HuH-7.5 (cell line): ENCODE measurements around the gene HCN1.
"Not testable (repeated sequence)": the region's sequence is repeated elsewhere in the genome, so short reads cannot be mapped to it uniquely, and the experiment has no call there.

Experiments used
- DNase-seq: peaks from one replicate; pipeline ENCODE4 v3.0.0; 2011; ENCODE audit warnings: low spot score

HCN1 gene

GRCh38 chr5:45617859-45618416 is 78.2 kb downstream of the HCN1 start:
- no peak for DNase-seq

- DNase-seq, result no peak
Observed at GRCh38 chr5:45609661-45610060, 86.5 kb downstream of the HCN1 start.

- no peak for DNase-seq
Observed at GRCh38 chr5:45604092-45604491, 92.1 kb downstream of the HCN1 start.

- no peak for DNase-seq
Observed at GRCh38 chr5:45601424-45601823, 94.8 kb downstream of the HCN1 start.

- DNase-seq, result no peak
Observed at GRCh38 chr5:45596320-45596719, 99.9 kb downstream of the HCN1 start.

- DNase-seq, result not testable (repeated sequence)
Observed at GRCh38 chr5:45586001-45586400, 110.2 kb downstream of the HCN1 start.

GRCh38 chr5:45578270-45578669 is 117.9 kb downstream of the HCN1 start:
- DNase-seq, result no peak

- no peak for DNase-seq
Observed at GRCh38 chr5:45568813-45569212, 127.4 kb downstream of the HCN1 start.

GRCh38 chr5:45542421-45542820 is 153.8 kb downstream of the HCN1 start:
- DNase-seq, result no peak

GRCh38 chr5:45533663-45534062 is 162.5 kb downstream of the HCN1 start:
- no peak for DNase-seq

- DNase-seq, result no peak
Observed at GRCh38 chr5:45532826-45533624, 163.2 kb downstream of the HCN1 start.

- no peak for DNase-seq
Observed at GRCh38 chr5:45521067-45521466, 175.1 kb downstream of the HCN1 start.

- DNase-seq, result no peak
Observed at GRCh38 chr5:45512521-45512920, 183.7 kb downstream of the HCN1 start.

GRCh38 chr5:45509371-45509770 is 186.8 kb downstream of the HCN1 start:
- DNase-seq, result no peak

- DNase-seq, result no peak
Observed at GRCh38 chr5:45508135-45508534, 188.0 kb downstream of the HCN1 start.

- no peak for DNase-seq
Observed at GRCh38 chr5:45507178-45507577, 189.0 kb downstream of the HCN1 start.

- not testable (repeated sequence) for DNase-seq
Observed at GRCh38 chr5:45499006-45499405, 197.2 kb downstream of the HCN1 start.

GRCh38 chr5:45491368-45491767 is 204.8 kb downstream of the HCN1 start:
- no peak for DNase-seq

GRCh38 chr5:45484781-45485180 is 211.4 kb downstream of the HCN1 start:
- no peak for DNase-seq

GRCh38 chr5:45454114-45454513 is 242.1 kb downstream of the HCN1 start:
- DNase-seq, result no peak

- not testable (repeated sequence) for DNase-seq
Observed at GRCh38 chr5:45444856-45445255, 251.3 kb downstream of the HCN1 start.

- DNase-seq, result no peak
Observed at GRCh38 chr5:45440466-45440865, 255.7 kb downstream of the HCN1 start.

- DNase-seq, result no peak
Observed at GRCh38 chr5:45437752-45438151, 258.4 kb downstream of the HCN1 start.
